Measurements from ENCODE around the gene SLC29A4. TPM values are rescaled to one million over a fixed set of nuclear protein-coding genes. Genes with fewer than 3 reads are reported as not detected.

Gene SLC29A4
- total and polyA plus RNA-seq, 2 of the 13 experiments (the other 11 are each of a cell fraction or from before 2014, with no cell fraction given), result 29.7 to 31.7 TPM

GRCh38 chr7:5284304-5285281, 1.9 kb downstream of the SLC29A4 start (continued):
- 0 out of 2 replicates have a peak, but pooled peaks have one; percentile 19 for TF ChIP-seq HIVEP1 (CRISPR knock-in tag; IDR thresholded peaks at IDR 0.05)
- TF ChIP-seq POLR2G (IDR thresholded peaks at IDR 0.05; ENCODE audit: low read depth, low read length), result peak; percentile 76
- TF ChIP-seq, protein P1, sequence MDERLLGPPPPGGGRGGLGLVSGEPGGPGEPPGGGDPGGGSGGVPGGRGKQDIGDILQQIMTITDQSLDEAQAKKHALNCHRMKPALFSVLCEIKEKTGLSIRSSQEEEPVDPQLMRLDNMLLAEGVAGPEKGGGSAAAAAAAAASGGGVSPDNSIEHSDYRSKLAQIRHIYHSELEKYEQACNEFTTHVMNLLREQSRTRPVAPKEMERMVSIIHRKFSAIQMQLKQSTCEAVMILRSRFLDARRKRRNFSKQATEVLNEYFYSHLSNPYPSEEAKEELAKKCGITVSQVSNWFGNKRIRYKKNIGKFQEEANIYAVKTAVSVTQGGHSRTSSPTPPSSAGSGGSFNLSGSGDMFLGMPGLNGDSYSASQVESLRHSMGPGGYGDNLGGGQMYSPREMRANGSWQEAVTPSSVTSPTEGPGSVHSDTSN (CRISPR knock-in tag; IDR thresholded peaks at IDR 0.05), result no peak
- TF ChIP-seq ZNF577 (CRISPR knock-in tag; IDR thresholded peaks at IDR 0.05; ENCODE audit: borderline replicate concordance, low read depth), result no peak
- no peak for TF ChIP-seq ZNF557 (CRISPR knock-in tag; IDR thresholded peaks at IDR 0.05)
- no peak for TF ChIP-seq ZNF432 (CRISPR knock-in tag; IDR thresholded peaks at IDR 0.05; ENCODE audit: borderline replicate concordance)
- TF ChIP-seq, protein P2, sequence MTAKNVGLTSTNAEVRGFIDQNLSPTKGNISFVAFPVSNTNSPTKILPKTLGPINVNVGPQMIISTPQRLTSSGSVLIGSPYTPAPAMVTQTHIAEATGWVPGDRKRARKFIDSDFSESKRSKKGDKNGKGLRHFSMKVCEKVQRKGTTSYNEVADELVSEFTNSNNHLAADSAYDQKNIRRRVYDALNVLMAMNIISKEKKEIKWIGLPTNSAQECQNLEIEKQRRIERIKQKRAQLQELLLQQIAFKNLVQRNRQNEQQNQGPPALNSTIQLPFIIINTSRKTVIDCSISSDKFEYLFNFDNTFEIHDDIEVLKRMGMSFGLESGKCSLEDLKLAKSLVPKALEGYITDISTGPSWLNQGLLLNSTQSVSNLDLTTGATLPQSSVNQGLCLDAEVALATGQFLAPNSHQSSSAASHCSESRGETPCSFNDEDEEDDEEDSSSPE (CRISPR knock-in tag; IDR thresholded peaks at IDR 0.05), result no peak
- peak; percentile 88 for TF ChIP-seq RXRB (CRISPR knock-in tag; IDR thresholded peaks at IDR 0.05; ENCODE audit: borderline replicate concordance)
- TF ChIP-seq DBP (CRISPR knock-in tag; IDR thresholded peaks at IDR 0.05; ENCODE audit: not compliant biosample characterization), result no peak
- peak; percentile 31; the same call in 1 of the 2 replicates for TF ChIP-seq THAP7 (CRISPR knock-in tag; IDR thresholded peaks at IDR 0.05)
- peak; percentile 46; the same call in 1 of the 2 replicates for TF ChIP-seq MIXL1 (CRISPR knock-in tag; IDR thresholded peaks at IDR 0.05)
- peak; percentile 89 for TF ChIP-seq ZNF414 (CRISPR knock-in tag; IDR thresholded peaks at IDR 0.05)
- TF ChIP-seq NAIF1 (CRISPR knock-in tag; IDR thresholded peaks at IDR 0.05; ENCODE audit: borderline replicate concordance), result peak; percentile 60; the same call in 1 of the 2 replicates
- peak; percentile 38; the same call in 1 of the 2 replicates for TF ChIP-seq FOSL2 (CRISPR knock-in tag; IDR thresholded peaks at IDR 0.05)
- TF ChIP-seq, protein P3, sequence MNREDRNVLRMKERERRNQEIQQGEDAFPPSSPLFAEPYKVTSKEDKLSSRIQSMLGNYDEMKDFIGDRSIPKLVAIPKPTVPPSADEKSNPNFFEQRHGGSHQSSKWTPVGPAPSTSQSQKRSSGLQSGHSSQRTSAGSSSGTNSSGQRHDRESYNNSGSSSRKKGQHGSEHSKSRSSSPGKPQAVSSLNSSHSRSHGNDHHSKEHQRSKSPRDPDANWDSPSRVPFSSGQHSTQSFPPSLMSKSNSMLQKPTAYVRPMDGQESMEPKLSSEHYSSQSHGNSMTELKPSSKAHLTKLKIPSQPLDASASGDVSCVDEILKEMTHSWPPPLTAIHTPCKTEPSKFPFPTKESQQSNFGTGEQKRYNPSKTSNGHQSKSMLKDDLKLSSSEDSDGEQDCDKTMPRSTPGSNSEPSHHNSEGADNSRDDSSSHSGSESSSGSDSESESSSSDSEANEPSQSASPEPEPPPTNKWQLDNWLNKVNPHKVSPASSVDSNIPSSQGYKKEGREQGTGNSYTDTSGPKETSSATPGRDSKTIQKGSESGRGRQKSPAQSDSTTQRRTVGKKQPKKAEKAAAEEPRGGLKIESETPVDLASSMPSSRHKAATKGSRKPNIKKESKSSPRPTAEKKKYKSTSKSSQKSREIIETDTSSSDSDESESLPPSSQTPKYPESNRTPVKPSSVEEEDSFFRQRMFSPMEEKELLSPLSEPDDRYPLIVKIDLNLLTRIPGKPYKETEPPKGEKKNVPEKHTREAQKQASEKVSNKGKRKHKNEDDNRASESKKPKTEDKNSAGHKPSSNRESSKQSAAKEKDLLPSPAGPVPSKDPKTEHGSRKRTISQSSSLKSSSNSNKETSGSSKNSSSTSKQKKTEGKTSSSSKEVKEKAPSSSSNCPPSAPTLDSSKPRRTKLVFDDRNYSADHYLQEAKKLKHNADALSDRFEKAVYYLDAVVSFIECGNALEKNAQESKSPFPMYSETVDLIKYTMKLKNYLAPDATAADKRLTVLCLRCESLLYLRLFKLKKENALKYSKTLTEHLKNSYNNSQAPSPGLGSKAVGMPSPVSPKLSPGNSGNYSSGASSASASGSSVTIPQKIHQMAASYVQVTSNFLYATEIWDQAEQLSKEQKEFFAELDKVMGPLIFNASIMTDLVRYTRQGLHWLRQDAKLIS (CRISPR knock-in tag; IDR thresholded peaks at IDR 0.05), result no peak
- TF ChIP-seq ZNF253 (CRISPR knock-in tag; IDR thresholded peaks at IDR 0.05; ENCODE audit: borderline replicate concordance), result no peak
- TF ChIP-seq ZNF513 (CRISPR knock-in tag; conservative IDR thresholded peaks at IDR 0.05), result no peak
